Epidermal melanocyte (primary cell): ENCODE results near the gene HOXA1.
A peak's percentile ranks its signal among the peaks of the same experiment; 100 is the strongest.

Experiments used
- DNase-seq: peaks from one replicate; pipeline ENCODE4 v3.0.0; 2011; ENCODE audit warnings: low spot score; ENCODE audit not compliant: insufficient read length

The HOXA1 gene

GRCh38 chr7:27132214-27132613 is 36.4 kb upstream of the HOXA1 start:
- DNase-seq = no peak

GRCh38 chr7:27131390-27131819 is 35.6 kb upstream of the HOXA1 start:
- no peak for DNase-seq

GRCh38 chr7:27130540-27131389 is 35.0 kb upstream of the HOXA1 start, which contains the start of gene HOXA4:
Gene HOXA4 (minus strand): TSS chr7:27130757. CDS start chr7:27130733, 24 bp downstream.
- DNase-seq = peak; percentile 88

DNA sequence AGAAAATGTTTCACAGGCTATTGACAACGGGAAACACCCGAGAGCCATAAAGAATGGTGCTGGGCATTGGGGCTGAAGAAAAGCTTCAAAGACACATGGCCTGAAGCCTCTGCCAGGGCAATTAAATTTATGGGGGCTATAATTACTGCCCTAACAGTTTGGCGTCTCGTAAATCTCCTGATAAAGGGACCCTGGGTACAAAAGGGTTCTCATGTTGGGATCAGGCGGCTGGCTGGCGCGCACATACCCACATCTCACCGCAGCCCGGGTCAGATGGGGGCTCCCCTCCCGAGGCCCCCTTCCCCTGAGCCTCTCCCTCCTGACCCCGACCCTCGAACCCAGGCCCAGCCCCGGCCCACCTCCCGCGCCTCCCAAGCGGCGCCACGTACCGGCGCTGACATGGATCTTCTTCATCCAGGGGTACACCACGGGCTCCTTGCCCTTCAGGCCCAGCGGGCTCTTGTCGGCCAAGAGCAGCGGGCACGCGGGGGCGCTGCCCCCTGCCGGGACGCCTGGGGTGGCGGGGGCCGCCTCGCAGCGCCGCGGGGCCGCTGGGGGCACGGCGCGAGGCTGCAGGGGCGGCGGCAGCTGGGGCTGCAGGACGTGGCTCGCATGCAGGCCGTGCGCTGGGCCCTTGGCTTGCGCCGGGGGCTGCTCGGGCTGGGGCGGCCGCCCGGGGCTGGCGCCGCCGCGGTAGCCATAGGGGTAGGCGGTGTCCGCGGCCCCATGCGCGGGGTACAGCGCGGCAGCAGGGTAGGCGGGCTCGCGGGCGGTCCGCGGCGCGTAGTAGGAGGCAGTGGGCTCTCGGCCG is 34.1 kb upstream of the HOXA1 start:
- no peak for DNase-seq

DNA sequence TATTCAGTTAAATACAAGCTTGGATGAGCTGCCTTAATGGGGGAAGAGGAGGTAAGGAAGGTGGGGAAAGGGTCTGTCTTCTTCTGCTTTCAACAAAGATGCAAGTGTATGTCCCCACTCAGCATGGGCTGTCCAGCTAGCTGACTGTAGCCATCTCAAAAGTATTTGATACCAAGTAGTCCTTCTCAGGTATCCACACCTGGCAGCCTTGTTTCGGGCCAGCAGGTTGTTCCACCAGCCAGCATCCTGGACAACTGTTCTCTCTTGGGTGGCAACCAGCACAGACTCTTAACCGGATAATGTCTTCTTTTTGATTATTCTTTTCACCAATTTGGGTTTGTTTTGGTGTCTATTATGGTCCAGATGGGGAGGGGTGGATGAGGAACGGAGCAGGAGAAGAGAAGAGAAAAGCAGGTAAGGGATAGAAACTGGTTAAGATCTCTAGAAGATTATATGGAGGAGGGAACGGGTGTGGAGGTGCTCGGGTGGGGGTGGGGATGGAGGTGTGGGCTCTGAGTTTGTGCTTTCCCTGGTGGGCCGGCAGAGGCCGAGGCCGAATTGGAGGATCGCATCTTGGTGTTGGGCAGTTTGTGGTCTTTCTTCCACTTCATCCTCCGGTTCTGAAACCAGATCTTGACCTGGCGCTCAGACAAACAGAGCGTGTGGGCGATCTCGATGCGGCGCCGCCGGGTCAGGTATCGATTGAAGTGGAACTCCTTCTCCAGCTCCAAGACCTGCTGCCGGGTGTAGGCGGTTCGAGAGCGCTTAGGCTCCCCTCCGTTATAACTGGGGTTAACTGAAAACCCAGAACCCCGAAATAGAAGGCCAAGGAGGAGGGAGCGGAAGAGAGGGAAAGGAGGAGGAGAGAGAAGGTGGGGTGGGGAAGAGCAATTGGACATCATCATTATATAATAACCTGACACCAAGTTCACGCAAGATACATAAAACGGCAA is 33.3 kb upstream of the HOXA1 start:
- no peak for DNase-seq

DNA sequence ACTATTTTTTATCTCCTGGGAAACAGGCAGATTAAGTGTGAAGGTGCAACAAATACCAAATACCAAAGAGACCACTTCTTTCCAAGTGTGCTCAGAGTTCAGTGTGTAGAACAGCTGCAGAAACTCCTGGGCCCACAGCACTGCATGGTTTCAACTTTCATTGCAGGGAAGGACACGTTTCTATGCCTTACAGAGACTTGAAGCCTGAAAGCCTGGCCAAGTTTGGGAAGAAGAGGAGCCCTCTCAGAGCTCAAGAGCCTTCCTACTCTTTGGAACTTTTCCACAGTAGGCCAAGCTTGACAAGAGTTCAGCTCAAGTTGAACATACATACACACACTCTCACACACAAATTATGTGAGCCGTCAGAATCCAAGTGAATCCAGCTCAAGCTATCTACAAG is 32.2 kb upstream of the HOXA1 start:
- DNase-seq = no peak

GRCh38 chr7:27126596-27127327 is 31.0 kb upstream of the HOXA1 start:
- no peak for DNase-seq

DNA sequence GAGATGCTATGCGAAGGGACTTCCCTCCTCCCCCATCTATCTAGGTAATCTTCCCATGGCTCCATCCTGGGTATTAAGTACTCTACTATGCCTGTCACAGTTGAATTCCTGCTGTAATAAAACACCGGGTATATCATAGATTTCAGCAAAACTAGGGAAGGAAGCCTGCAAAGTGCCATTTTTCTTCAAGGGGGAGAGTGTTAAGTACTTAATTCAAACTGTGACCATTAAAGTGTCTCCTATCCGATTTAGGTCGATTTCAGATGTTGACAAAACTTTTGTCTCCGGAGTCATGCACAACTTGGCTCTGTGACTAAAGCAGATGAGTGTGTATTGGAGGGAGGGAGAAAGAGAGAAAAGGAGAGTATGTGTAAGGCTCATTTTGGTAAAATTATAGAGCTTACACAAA is 30.2 kb upstream of the HOXA1 start:
- no peak for DNase-seq

DNA sequence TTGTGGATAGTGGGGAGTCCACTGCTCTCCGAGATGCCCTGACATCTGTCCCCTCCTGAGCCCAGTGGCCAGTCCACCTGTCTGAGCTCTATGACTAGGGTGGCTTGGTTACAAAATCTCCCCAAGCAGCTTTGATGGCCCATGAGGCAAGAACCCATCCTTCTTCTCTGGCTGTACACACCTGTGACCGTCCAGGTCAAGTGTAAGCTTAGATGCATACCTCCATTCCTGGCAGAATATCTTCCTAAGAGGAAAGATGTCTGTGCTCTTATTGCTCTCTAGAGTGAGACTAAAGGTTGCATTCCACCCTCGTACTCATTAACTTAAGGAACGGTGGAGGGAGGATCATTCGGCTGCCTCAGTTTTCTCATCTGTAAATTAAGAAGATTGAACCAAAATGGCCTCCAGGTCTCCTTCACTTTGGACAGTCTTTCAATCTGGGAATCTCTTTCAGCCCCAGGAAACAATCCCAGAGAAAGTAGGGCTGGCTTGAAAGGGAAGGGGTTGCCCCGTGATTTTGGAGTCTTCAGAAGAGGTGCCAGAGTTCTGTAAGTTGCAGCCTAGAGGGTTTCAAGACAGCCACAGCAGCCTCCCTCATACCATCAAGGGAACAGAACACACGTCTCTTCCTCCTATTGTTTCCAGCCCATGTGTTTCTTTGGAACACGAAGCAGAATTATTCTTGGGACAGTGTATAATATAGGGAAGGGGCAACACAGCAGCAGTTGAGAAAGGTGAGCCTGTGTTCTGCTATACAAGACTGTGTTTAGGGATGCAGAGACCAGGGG is 29.3 kb upstream of the HOXA1 start:
- no peak for DNase-seq

- no peak for DNase-seq
These were observed 28.5 kb upstream of the HOXA1 start for GRCh38 chr7:27124096-27124901.

- no peak for DNase-seq
These were observed 27.8 kb upstream of the HOXA1 start for GRCh38 chr7:27123477-27124053.

DNA sequence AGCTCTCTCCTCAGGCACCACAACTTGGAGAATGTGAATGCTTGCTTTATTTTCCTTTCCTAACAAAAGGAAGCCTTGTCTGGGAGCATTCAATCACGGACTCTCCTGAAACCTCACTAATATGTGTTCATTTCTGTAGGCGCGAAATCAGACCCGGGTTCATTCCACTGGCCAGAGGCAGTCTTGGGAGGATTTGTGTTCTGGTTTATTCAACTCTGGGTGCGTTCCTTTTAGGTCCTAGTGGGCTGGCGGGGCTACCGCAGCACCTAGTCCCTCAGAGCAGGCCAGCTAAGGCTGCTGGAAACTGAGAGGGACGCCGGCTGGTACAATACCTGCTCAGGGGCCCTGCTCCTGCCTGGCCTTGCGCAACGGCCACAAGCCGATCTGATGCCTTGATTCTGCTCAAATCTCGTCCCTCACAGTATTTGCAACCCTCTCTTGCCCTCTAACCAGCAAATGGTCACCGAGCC is 27.2 kb upstream of the HOXA1 start:
- peak; percentile 95 for DNase-seq

- no peak for DNase-seq
These were observed 26.5 kb upstream of the HOXA1 start for GRCh38 chr7:27122077-27122910.

- DNase-seq = no peak
These were observed 25.9 kb upstream of the HOXA1 start for GRCh38 chr7:27121684-27122076.

DNA sequence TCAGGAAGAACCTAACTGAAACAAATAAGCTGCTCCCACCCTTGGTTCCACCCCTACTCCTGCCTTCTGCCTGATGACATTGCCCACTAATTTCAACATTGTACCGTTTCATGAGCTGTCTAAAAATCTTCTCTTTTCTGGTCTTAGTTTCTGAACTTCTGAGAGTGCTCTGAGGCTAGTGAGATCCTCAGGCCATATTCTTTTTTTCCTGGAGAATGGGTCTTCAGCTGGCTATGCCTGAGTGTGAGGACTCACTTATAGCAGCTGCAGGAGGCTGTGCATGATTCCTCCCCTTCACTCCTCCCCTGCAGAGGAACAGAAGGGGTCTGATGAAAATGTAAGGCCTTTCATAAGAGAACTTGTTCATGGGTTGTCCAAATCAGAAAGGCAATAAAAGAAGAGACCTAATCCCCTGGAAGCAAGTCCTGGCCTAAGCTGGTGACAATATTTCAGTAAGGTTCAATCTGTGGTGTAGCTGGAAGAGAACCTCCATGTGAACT is 23.7 kb upstream of the HOXA1 start:
- no peak for DNase-seq

- DNase-seq = no peak
These were observed 22.8 kb upstream of the HOXA1 start for GRCh38 chr7:27118580-27118979.

DNA sequence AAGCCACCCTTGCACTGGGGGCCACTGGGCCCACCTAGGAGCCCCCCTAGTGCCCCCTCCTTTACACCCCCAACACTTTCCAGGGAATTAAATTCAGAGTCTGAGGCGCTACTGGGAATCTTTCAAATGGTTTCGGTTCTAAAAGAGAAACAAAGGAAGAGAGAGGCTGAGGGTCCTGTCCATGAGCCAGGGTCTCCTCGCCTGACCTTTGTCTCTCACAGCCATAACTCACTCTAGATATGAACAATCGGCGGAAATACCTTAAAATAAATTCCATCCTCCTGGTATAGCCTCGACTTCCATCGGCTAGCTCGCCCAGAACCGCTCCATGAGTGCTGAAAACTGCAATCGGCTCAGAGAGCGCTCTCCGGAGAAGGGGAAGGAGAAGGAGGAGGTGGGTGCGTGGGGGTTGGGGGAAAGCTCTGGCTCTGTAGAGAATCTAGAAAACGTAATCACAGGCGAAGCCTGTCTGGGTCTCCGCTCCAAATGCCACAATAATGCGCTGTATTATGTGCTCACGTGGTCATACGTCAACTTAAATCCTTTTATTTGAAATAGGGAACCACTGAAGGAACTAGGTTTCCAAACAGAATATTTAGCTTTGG is 22.2 kb upstream of the HOXA1 start:
- DNase-seq = no peak
